Esophagus mucosa (tissue), 1 donor: ENCODE measurements around the gene ZNF107. TPM values are rescaled to one million over a fixed set of nuclear protein-coding genes. Genes with fewer than 3 reads are reported as not detected.

Source experiments
- ATAC-seq: fragments of 200-7000 bp; cut with Tn5 transposase; one replicate; pipeline ENCODE4 v1.9.1; 2020
- total RNA-seq: library from RNA; stranded (reverse); gene quantifications from one replicate; pipeline ENCODE4 v1.2.4, GENCODE V29; 2023
- donor health status: DM: yes; HTN: yes; CAD: no.

The ZNF107 gene
- total RNA-seq: 2.3 TPM

DNA sequence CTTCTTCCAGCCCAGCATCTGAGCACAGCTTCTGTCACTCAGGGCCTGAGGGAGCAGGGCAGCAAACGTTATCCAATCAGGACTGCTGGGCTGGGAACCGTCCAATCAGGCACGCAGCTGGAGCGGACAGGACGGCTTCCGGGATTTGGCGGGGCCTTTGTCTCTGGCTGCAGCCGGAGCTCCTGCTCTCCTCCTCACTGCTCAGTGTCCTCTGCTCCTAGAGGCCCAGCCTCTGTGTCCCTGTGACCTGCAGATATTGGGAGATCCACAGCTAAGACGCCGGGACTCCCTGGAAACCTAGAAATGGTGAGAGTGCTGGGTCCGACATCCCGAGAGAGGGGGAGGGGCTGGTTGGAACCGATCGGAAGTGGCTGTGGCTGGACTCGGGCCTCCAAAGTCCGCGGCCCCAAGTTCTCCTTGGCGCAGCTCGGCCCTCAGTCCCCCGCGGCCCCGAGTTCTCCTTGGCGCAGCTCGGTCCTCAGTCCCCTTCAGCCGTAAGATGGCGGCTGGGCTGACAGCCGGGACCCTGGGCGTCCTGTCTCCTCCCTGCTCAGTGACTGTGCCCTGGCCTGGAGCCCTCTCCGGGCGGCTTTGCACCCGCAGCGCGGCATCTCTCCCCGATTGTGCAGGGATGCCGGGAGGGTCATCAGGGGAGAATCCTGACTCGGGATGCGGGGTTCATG is at the start of gene ZNF107:
Gene ZNF107 (plus strand): TSS at position 154 of the 683 bp plus-strand sequence. CDS start 150 bp downstream, at position 304.
- peak; percentile 100 for ATAC-seq

DNA sequence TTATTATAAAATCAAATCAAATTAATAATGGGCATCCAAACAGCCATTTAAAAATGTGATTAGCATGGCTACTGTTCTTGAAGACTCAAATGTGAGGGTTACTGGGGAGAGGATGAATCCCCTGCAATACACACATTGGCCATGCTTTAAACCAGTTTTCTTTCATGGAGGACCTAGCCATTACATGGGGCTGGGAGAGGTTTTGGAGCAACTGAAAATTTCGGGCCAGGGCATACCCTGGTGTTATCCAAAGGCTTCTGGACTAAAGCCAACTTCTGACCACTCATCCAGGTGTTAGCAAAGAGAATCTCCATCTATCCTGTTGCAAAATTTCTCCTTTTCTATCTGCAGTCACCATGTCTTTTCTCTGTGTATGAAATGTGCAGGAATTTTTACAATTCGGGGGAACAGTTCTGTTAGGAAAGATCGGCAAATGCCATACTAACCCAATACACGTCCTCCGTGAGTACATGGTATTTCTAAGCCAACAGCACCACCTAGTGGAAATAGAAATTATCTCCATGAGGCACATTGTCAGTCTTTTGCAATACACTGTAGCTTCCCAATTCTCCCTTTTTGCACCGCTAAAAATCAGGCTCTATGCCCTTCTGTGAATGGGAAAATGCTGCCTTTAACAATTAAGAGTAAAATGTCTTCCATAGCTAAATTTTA is 47.0 kb upstream of the ZNF107 start:
- peak; percentile 68 for ATAC-seq

DNA sequence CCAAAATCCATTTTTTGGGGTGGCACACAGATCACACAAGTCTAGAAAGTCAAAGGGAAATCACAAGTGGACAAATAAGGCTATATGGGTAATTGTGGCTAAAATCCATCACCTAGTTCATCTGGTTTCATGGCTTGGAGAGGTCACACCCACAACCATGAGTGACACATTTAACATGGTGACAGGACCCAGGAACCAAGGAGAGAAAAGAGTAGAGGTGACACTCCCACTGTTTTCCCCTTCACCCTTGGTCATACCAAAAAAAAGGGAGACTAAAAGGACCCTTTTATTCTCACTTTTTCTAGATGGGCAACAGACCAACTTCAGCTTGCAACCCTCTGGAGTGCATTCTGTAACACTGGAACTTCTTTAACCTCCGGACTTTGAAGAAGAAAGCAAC is 46.2 kb upstream of the ZNF107 start:
- no peak for ATAC-seq

DNA sequence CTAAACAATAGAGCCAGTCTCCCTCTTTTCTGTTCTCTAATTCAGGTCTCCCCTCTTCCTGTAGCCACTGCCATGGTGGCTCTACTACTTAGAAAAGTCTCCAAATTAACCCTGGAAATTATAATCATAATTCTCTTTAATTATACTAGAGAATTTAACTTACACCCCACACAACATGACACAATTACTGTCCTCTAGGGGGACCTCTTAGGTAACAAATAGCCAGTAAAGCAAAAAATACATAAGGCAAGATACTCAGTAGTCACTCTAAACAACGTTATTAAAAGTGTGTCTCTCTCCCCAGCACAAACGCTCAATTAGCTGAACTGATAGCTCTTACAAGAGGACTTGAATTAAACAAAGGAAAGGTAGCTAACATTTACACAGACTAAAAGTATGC is 44.3 kb upstream of the ZNF107 start:
- no peak for ATAC-seq

DNA sequence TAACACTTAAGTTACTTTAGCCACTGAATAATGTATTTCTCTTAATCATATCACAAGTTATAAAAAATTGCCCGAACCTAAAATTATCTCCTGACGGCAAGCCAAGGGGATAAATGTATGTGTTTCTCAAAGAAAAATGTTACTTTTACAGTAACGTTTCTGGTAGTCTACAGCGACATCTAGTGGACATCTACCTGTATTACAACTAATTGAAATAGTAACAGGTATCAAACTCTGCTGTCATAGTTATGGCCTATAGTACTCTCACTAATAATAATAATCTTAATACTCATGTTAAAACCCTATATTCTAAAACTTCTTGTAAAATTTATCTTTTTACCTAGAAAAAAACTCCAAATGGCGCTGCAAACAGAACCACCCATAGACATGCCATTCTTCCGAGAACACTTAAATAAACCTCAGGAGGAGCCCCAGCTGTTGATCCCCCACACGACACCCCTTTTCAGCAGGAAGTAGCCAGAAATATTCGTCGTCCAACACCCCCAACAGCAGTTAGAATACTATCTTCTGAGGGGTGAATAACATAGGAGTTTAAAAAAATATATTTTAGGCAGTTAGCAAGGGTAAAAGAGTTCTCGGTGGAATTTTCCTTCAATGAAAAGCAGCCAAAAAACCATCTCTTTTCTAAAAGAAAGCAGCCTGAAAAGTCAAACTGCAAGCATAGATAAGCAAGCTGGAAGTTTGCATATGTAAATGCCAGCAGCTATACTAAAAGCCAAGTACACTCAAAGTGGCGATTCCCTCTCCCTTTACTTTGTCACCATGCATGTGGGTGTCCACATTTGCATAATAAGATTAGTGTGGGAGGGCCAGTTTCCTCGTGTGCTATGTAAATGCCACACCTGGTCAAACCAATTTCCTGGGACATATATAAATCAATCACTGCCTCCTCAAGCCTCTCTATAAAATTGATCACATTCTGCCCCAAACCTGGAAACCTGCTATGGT is 40.5 kb upstream of the ZNF107 start:
- no peak for ATAC-seq

DNA sequence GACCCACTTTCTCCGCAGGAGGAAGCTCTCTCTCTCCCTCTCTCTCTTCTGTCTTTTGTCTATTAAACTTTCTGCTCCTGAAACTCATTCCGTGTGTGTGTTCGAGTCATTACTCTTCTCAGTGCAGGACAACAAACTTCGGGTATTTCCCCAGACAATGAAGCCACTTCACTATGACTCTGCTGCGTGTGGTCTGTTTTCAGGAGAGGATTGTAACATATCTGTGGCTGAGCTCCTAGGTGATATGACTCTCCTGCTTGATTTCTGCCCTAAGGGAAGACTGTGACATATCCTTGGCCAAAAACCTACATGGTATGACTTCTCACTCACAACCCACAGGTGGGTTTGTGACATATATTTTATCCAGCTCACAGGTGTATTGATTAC is 39.9 kb upstream of the ZNF107 start:
- ATAC-seq: no peak

DNA sequence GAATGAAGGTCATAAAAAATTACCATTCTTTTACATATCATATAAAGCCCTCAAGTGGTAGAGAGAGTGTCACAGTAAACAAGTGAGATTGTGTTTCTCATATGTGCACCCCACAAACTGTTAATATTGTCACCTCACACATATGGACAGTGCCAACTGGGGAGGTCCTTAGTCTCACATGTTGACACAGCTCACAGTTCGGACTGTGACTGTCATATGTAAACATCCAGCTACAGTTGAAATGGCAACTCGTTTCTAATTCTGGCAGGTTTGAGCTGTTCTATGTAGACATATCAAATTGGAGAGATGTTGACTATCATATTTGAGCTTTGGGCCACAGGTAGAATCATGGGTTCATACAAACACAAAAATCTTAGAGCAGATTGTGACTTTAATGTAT is 39.4 kb upstream of the ZNF107 start:
- no peak for ATAC-seq

DNA sequence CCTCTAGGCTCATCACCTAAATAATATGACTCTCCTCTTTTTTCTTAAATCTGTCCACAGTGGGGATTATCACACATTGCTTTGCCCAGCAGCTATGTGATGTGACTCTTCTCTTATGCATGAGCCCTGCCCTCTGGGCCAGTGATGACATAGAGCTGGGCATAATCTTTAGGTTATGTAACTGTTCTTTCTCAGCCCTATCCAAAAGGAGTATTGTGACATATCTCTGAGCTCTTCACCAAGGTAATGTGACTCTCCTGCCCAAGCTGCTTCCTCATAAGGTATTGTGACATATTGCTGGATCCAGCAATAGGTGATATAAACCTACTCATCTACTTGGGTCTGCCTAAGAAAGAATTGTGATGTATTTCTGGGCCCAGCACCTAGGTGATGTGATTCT is 37.7 kb upstream of the ZNF107 start:
- ATAC-seq: peak; percentile 89

DNA sequence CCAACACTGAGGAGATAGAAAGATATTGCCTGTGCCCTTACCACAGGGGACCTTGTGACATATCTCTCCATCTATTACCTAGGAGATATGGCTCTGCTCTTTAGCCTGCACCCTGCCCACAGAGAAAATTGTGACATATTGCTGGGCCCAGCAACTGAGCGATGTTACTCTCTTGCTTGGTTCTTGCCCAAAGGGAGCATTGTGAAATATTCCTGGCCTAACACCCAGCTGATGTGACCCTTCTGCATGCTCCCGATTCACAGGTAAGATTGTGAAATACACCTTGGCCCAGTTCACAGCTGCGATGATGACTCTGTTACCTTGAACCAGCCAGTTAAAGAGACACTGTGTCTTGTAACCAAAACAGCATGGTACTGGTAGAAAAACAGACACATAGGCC is 37.2 kb upstream of the ZNF107 start:
- peak; percentile 31 for ATAC-seq

DNA sequence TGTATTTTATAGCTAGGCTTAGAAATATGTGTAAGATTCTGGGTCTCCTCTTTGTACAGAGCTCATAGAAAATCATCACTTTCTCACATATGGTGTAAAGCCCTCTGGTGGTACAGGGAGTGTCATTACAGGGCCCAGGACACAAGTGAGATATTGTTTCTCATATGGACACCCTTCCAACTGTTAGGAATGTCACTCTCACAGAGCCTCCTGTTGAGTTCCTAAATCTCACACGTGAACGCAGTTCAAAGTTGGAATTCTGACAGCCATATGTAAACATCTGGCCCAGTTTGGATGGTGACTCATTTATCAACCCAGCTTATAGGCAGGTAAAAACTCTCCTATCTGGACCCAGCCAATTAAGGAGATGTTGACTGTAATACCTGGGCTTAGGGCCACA is 35.4 kb upstream of the ZNF107 start:
- ATAC-seq: no peak

DNA sequence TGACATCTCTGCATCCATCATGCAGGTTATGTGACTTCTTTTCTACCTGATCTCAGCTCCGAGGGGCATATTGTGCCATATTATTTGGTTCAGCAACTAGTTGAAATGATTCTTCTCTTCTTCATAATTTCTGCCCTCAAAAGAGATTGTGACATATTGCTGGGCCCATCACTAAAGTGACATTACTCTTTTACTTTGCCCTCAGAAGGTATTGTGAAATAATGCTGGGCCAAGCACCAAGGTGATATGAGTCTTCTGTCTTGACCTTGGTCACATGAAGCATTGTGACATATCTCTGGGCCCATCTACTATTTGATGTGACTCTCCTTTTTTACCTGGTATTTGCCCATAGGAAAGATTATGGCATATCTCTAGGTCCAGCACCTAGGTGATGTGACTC is 33.9 kb upstream of the ZNF107 start:
- ATAC-seq: no peak

DNA sequence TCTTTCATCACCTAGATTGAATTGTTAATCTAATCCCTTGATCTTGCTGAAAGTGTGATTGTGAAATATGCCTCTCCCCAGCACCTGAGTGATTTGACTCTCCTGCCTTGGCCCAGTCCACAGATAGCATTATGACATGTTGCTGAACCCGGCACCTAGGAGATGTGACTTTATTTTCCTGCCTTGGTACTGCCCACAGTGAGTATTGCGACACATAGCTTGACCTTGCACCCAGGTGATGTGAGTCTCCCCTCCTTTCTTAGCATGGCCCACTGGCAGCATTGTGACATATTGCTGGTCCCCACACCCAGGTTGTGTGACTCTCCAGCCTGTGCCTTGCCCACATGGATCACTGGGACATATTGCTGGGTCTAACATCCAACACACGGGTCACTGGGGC is 32.5 kb upstream of the ZNF107 start:
- ATAC-seq: no peak

DNA sequence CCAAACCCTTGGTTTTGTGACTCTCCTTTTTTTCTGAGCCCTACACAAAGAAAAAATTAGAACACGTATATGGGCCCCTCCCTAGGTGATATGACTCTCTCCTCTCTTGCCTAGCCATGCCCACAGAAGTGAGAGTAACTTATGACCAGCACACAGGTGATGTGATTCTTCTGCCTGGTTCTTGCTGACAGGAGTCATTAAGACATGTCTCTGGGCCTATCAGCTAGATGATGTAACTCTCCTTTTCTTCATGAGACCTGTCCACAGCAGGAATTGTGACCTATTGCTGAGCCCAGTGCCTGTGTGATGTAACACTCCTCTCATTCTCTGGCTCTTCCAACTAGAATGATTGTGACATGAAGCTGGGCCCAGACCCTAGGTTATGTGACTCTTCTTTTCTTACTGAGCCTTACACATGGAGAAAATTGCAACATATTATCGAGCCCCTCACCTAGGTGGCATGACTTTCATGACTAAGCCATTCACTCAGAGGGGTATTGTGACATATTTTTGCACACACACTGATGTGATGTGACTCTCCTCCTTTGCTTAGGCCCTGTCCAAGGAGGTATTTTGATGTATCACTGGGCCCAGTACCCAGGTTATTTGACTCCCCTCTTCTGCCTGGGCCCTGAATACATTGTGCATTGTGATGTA is 31.4 kb upstream of the ZNF107 start:
- no peak for ATAC-seq

DNA sequence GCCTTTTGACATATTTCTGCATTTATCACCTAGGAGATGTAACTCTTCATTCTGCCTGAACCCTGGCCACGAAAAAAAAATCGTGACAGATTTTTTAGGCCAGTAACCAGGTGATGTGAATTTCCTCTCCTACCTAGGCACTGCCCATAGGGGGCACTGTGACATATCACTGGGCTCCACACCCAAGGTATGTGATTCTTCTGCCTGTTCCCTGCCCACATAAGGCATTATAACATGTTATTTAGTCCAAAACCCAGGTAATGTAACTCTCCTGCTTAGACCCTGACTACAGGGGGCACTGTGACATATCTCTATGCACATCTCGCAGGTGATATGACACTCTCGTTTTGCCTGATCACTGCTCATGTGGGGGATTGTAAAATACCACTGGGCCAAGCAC is 29.5 kb upstream of the ZNF107 start:
- no peak for ATAC-seq

DNA sequence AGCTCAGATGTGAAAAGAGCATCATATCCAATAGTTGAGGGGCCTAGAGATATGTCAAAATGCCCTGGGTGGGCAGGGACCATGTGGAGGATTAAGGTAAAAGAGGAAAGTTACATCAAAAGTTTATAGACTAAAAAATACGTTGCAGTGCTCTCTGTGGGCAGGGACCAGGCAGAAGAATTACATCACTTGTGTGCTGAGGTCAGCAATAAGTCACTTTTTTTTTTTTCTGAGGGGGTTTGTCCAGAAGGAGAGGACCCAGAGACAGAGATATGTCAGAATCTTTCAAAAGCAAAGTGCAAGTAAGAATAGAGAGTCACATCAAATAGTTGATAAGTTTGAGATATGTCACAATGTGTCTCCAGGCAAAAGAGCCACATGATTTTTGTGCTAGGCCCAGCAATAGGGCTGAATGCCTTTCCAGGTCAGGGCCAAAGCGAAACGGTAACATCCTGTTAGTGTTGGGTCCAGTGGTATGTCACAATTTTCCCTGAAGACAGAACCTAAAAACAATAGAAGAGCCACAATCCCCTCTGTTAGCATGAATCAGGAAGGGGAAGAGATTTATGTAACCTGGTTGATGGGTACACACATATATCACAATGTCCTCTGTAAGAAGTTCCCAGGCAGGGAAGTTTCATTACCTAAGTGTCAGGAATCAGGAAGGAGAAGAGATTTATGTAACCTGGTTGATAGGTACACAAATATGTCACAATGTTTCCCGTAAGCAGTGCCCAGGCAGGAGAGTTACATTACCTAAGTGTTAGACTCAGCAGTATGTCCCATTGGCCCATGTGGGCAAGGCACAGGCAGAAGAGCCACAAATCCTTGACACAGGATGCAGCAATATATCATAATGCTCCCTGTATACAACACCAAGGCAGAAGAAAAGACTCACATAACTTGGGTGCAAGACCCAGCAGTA is 28.1 kb upstream of the ZNF107 start:
- ATAC-seq: peak; percentile 68

DNA sequence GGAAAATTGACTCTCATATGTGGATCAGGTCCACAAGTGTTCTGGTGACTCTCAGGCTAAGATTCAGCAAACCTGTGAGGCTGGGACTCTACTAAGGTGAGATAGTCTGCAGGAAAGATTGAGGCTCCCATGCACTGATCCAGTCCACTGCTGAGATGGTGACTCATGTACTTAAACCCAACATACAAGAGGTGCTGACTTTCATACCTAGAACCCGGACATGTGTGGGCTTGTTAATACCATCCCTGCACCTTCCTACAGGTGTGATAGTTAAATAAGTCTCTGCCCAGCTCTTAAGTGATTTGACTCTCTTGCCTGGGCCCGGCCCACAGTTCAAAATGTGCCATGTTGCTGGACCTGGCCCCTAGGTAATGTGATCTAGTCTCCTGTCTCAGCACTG is 27.1 kb upstream of the ZNF107 start:
- ATAC-seq: peak; percentile 73

DNA sequence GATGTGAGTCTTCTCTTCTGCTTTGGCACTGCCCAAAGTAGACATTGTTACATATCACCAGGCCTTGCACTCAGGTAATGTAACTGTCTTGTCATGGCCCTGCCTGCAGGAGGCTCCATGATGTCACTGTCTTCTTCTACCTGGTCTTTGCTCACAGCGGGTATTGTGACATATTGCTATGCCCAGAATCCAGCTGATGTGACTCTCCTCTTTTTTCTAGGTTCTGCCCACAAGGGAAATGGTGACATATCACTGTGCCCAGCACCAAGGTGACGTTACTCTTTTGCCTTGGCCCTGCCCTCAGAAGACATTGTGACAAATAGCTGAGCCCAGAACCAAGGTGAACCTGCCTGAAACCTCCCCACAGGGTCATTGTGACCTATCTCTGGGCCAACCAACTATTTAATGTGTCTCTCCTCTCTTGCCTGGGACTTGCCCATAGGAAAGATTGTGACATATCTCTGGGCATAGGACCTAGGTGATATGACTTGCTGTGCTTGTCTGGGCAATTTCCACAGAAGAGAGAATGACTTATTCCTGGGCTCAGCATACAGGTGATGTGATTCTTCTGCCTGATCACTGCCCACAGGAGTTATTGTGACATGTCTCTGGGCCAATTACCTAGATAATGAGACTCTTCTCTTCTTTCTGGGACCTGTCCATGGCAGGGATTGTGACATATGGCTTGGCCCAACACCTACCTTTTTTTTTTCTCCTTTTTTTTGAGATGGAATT is 26.5 kb upstream of the ZNF107 start:
- ATAC-seq: peak; percentile 62

DNA sequence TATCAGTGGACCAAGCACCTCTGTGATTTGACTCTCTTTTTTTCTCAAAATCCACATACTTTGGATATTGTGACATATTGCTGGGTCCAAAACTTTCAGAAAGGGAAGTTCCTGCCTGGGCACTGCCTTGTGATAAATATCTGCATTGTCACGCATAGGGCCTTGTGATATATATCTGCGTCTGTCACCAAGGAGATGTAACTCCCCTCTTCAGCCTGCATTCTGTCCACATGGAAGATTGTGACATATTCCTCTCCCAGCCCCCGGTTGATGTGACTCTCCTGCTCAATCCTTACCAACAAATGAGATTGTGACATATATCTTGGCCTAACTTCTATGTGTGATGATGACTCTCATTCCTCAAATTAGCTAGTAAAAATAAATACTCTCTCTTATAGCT is 25.4 kb upstream of the ZNF107 start:
- ATAC-seq: no peak

DNA sequence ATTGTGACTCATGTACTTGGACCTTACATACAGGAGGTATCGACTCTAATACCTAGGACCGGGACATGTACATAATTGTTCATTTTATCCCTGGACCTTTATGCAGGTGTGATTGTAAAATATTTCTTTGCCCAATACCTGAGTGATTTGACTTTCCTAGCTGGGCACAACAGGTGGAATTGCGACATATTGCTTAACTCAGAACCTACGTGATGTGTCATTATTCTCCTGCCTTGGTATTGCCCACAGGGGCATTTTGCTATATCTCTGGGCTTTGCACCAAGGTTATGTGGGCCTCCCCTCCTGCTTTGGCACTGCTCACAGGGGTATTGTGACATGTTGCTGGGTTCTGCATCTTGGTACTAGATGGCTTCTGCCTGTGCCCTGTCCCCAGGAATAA is 23.9 kb upstream of the ZNF107 start:
- no peak for ATAC-seq

DNA sequence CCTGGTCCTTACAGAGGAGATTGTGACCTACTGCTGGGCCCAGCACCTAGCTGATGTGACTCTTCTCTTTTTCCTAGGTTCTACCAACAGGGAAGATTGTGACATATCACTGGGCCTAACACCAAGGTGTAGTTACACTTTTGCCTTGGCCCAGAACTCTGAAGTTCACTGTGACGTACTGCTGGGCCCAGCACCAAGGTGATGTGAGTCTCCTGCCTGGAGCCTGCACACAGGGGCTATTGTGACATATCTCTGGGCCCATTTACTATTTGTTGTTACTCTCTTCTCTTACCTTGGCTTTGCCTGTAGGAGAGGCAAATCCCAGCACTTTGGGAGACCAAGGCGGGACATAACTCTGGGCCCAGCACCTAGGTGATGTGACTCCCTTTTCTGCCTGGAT is 23.1 kb upstream of the ZNF107 start:
- ATAC-seq: no peak

DNA sequence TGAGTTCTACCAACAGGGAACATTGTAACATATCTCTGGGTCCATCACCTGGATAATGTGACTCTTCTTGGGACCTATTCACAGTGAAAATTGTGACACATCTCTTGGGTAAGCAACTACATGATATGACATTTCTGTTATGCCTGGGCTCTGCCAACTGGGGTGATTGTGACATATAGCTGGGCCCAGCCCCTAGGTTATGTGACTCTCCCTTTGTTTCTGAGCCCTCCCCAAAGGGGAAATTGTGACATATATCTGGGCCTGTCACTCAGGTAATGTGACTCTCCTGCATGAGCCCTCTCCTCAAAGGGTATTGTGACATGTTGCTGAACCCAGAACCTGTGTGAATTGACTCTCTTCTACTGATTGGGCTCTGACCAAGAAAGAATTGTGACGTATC is 22.4 kb upstream of the ZNF107 start:
- ATAC-seq: peak; percentile 82
